Skeletal muscle tissue (tissue), 4 donors: ENCODE measurements around the gene RBFOX1. TPM values are rescaled to one million over a fixed set of nuclear protein-coding genes. Genes with fewer than 3 reads are reported as not detected.

ENCODE experiments used
- H3K27ac ChIP-seq: one replicate; pipeline ENCODE4 v1.7.0; 2013; ENCODE audit warnings: mild to moderate bottlenecking, low read depth, low read length, inconsistent platforms
- H3K27me3 ChIP-seq, 3 donors: one replicate each; pipeline ENCODE4 v1.7.0; 2013; ENCODE audit warnings: low read length in 3 of 3; ENCODE audit not compliant: control insufficient read depth in 3 of 3, insufficient read depth in 3 of 3
- H3K36me3 ChIP-seq, 3 donors: one replicate each; pipeline ENCODE4 v1.7.0; 2013; ENCODE audit warnings: low read length in 3 of 3; ENCODE audit not compliant: control insufficient read depth in 3 of 3, insufficient read depth in 3 of 3
- H3K4me1 ChIP-seq, 3 donors: one replicate each; pipeline ENCODE4 v1.7.0; 2013; ENCODE audit warnings: low read length in 3 of 3, mild to moderate bottlenecking in 3 of 3; ENCODE audit not compliant: control insufficient read depth in 3 of 3, insufficient read depth in 3 of 3
- H3K4me3 ChIP-seq, 3 donors: one replicate each; pipeline ENCODE4 v1.7.0; 2013; ENCODE audit warnings: low read length in 3 of 3
- H3K9ac ChIP-seq, 3 donors: one replicate each; pipeline ENCODE4 v1.7.0; 2013; ENCODE audit warnings: low read length in 3 of 3, mild to moderate bottlenecking in 3 of 3, moderate library complexity in 2 of 3, low read depth in 1 of 3
- H3K9me3 ChIP-seq, 3 donors: one replicate each; pipeline ENCODE4 v1.7.0; 2013; ENCODE audit warnings: low read length in 3 of 3; ENCODE audit not compliant: control insufficient read depth in 3 of 3
- total RNA-seq: library from RNA; depleted of rRNA; stranded (reverse); fragments of >200 nt; gene quantifications from one replicate; pipeline ENCODE4 v1.2.3, GENCODE V29; 2014
- donor health status: Osteomylitis.

Gene RBFOX1
- total RNA-seq, 1 donor from 2014 or later, result 26.1 TPM

GRCh38 chr16:7313170-7313569 lies 19.5 kb upstream of the RBFOX1 start:
- no peak overlapping the region for H3K4me3 ChIP-seq
- no peaks in the 10 kb centered on the region for H3K27me3 ChIP-seq
- H3K36me3 ChIP-seq, result no peaks in the 10 kb centered on the region
- no peak overlapping the region for H3K9ac ChIP-seq
- no peaks in the 10 kb centered on the region for H3K4me1 ChIP-seq
- H3K27ac ChIP-seq, result no peak overlapping the region
- H3K9me3 ChIP-seq, result no peaks in the 10 kb centered on the region

GRCh38 chr16:7314163-7314562 lies 18.5 kb upstream of the RBFOX1 start:
- Histone ChIP-seq H3K36me3 (no peaks in the 10 kb centered on the region), H3K4me1 (no peaks in the 10 kb centered on the region), H3K4me3 (no peak overlapping the region), H3K9me3 (no peaks in the 10 kb centered on the region), H3K27ac (no peak overlapping the region), H3K27me3 (no peaks in the 10 kb centered on the region), H3K9ac (no peak overlapping the region)

GRCh38 chr16:7315813-7316212 lies 16.8 kb upstream of the RBFOX1 start:
- Histone ChIP-seq H3K4me3 (no peak overlapping the region), H3K4me1 (no peaks in the 10 kb centered on the region), H3K27ac (no peak overlapping the region), H3K9me3 (no peaks in the 10 kb centered on the region), H3K9ac (no peak overlapping the region), H3K36me3 (no peaks in the 10 kb centered on the region), H3K27me3 (no peaks in the 10 kb centered on the region)

GRCh38 chr16:7316281-7316888 lies 16.3 kb upstream of the RBFOX1 start:
- H3K4me1 ChIP-seq, result no peaks in the 10 kb centered on the region
- no peaks in the 10 kb centered on the region for H3K27me3 ChIP-seq
- no peaks in the 10 kb centered on the region for H3K9me3 ChIP-seq
- H3K27ac ChIP-seq, result no peak overlapping the region
- no peaks in the 10 kb centered on the region for H3K36me3 ChIP-seq
- no peak overlapping the region for H3K4me3 ChIP-seq
- no peak overlapping the region for H3K9ac ChIP-seq

- no peak overlapping the region for H3K9ac ChIP-seq
- H3K9me3 ChIP-seq, result no peaks in the 10 kb centered on the region
- peaks cover 0 to 8% (median 6%) of the 10 kb centered on the region in 3 donors for H3K4me1 ChIP-seq
- H3K27me3 ChIP-seq, result no peaks in the 10 kb centered on the region
- H3K36me3 ChIP-seq, result no peaks in the 10 kb centered on the region
- no peak overlapping the region for H3K27ac ChIP-seq
- H3K4me3 ChIP-seq, result no peak overlapping the region
These were observed 14.7 kb upstream of the RBFOX1 start for GRCh38 chr16:7317982-7318381.

GRCh38 chr16:7318686-7319085 lies 14.0 kb upstream of the RBFOX1 start:
- no peak overlapping the region for H3K4me3 ChIP-seq
- no peaks in the 10 kb centered on the region for H3K27me3 ChIP-seq
- no peaks in the 10 kb centered on the region for H3K36me3 ChIP-seq
- no peak overlapping the region for H3K9ac ChIP-seq
- no peak overlapping the region for H3K27ac ChIP-seq
- no peaks in the 10 kb centered on the region for H3K9me3 ChIP-seq
- peaks cover 0 to 8% (median 7%) of the 10 kb centered on the region in 3 donors for H3K4me1 ChIP-seq

- Histone ChIP-seq H3K36me3 (no peaks in the 10 kb centered on the region), H3K27ac (no peak overlapping the region)
These were observed 13.1 kb upstream of the RBFOX1 start for GRCh38 chr16:7319514-7319913.

GRCh38 chr16:7321661-7322060 lies 11.0 kb upstream of the RBFOX1 start:
- Histone ChIP-seq H3K27me3 (no peaks in the 10 kb centered on the region), H3K27ac (no peak overlapping the region), H3K9me3 (no peaks in the 10 kb centered on the region), H3K9ac (no peak overlapping the region), H3K4me3 (no peak overlapping the region), H3K4me1 (peaks cover 5 to 34% (median 21%) of the 10 kb centered on the region in 3 donors), H3K36me3 (no peaks in the 10 kb centered on the region)

More at GRCh38 chr16:7319514-7319913, 13.1 kb upstream of the RBFOX1 start:
- H3K4me1 ChIP-seq, result peaks cover 0 to 13% (median 9%) of the 10 kb centered on the region in 3 donors
- no peak overlapping the region for H3K9ac ChIP-seq
- H3K4me3 ChIP-seq, result no peak overlapping the region
- no peaks in the 10 kb centered on the region for H3K27me3 ChIP-seq
- no peaks in the 10 kb centered on the region for H3K9me3 ChIP-seq

- H3K36me3 ChIP-seq, result no peaks in the 10 kb centered on the region
- H3K4me3 ChIP-seq, result no peak overlapping the region
- H3K9ac ChIP-seq, result no peak overlapping the region
- no peaks in the 10 kb centered on the region for H3K27me3 ChIP-seq
- no peak overlapping the region for H3K27ac ChIP-seq
- H3K4me1 ChIP-seq, result peaks cover 9 to 48% (median 26%) of the 10 kb centered on the region in 3 donors
- no peaks in the 10 kb centered on the region for H3K9me3 ChIP-seq
These were observed 8.3 kb upstream of the RBFOX1 start for GRCh38 chr16:7324321-7324720.

GRCh38 chr16:7325834-7326233 lies 6.8 kb upstream of the RBFOX1 start:
- Histone ChIP-seq H3K4me3 (no peak overlapping the region), H3K27me3 (no peaks in the 10 kb centered on the region), H3K9me3 (no peaks in the 10 kb centered on the region), H3K9ac (no peak overlapping the region), H3K4me1 (peaks cover 18 to 58% (median 33%) of the 10 kb centered on the region in 3 donors), H3K36me3 (no peaks in the 10 kb centered on the region), H3K27ac (peak overlapping the region; percentile 48)
